Activated T-helper 1 cell treated with anti-CD3 and anti-CD28 coated beads, Interleukin-2, amount 50 U/mL, for 16 hours (primary cell): Measurements from ENCODE around the gene DOCK9.

Source experiments
- DNase-seq, 2 donors: peaks; one replicate each; pipeline ENCODE4 v3.0.0-alpha.2; 2020; ENCODE audit warnings: low read depth in 1 of 2, low spot score in 1 of 2

Gene DOCK9

GRCh38 chr13:98801626-98802418 lies 176.0 kb downstream of the DOCK9 start:
- DNase-seq = no peak

- no peak for DNase-seq
Observed at GRCh38 chr13:98800078-98800477, 177.8 kb downstream of the DOCK9 start.

GRCh38 chr13:98798849-98799645 lies 178.8 kb downstream of the DOCK9 start:
- DNase-seq = no peak

GRCh38 chr13:98797456-98797855 lies 180.4 kb downstream of the DOCK9 start:
- DNase-seq = no peak

- no peak for DNase-seq
Observed at GRCh38 chr13:98796798-98797197, 181.1 kb downstream of the DOCK9 start.

- DNase-seq = no peak
Observed at GRCh38 chr13:98796191-98796590, 181.7 kb downstream of the DOCK9 start.

- no peak for DNase-seq
Observed at GRCh38 chr13:98795220-98795619, 182.6 kb downstream of the DOCK9 start.

- no peak for DNase-seq
Observed at GRCh38 chr13:98794498-98794897, 183.4 kb downstream of the DOCK9 start.

GRCh38 chr13:98792785-98793495 lies 184.9 kb downstream of the DOCK9 start:
- DNase-seq = no peak

- no peak for DNase-seq
Observed at GRCh38 chr13:98792321-98792720, 185.5 kb downstream of the DOCK9 start.

- DNase-seq = no peak
Observed at GRCh38 chr13:98791611-98792010, 186.3 kb downstream of the DOCK9 start.

- DNase-seq = no peak
Observed at GRCh38 chr13:98787996-98788395, 189.9 kb downstream of the DOCK9 start.

- DNase-seq = no peak
Observed at GRCh38 chr13:98787173-98787572, 190.7 kb downstream of the DOCK9 start.

- DNase-seq = no peak
Observed at GRCh38 chr13:98786023-98786422, 191.8 kb downstream of the DOCK9 start.

GRCh38 chr13:98785405-98785804 lies 192.5 kb downstream of the DOCK9 start:
- no peak for DNase-seq

- no peak for DNase-seq
Observed at GRCh38 chr13:98784666-98785065, 193.2 kb downstream of the DOCK9 start.

- no peak for DNase-seq
Observed at GRCh38 chr13:98783856-98784478, 193.9 kb downstream of the DOCK9 start.

- no peak for DNase-seq
Observed at GRCh38 chr13:98782654-98783053, 195.2 kb downstream of the DOCK9 start.

GRCh38 chr13:98781905-98782304 lies 196.0 kb downstream of the DOCK9 start:
- no peak for DNase-seq

- no peak for DNase-seq
Observed at GRCh38 chr13:98781470-98781869, 196.4 kb downstream of the DOCK9 start.

- no peak for DNase-seq
Observed at GRCh38 chr13:98781045-98781444, 196.8 kb downstream of the DOCK9 start.
